Epithelial cell of prostate (primary cell): ENCODE results near the gene PEA15.

Experiments
- DNase-seq: peaks from one replicate; pipeline ENCODE4 v3.0.0-alpha.2; 2011; ENCODE audit warnings: low read depth, low spot score
- H3K27ac ChIP-seq: fragments of 450-650 bp; 2 replicates; pipeline ENCODE4 v1.5.1; 2017; ENCODE audit warnings: mild to moderate bottlenecking

The PEA15 gene

GRCh38 chr1:160228431-160228830 lies 23.2 kb downstream of the PEA15 start:
- DNase-seq, result no peak
- H3K27ac ChIP-seq, result no peak overlapping the region

GRCh38 chr1:160232911-160233310 lies 27.7 kb downstream of the PEA15 start:
- no peak overlapping the region for H3K27ac ChIP-seq
- no peak for DNase-seq

- no peak for DNase-seq
- H3K27ac ChIP-seq, result no peak overlapping the region
Measured at GRCh38 chr1:160236806-160237205, 31.6 kb downstream of the PEA15 start.

GRCh38 chr1:160237558-160237957 lies 32.4 kb downstream of the PEA15 start:
- no peak for DNase-seq
- H3K27ac ChIP-seq, result no peak overlapping the region

- no peak for DNase-seq
- H3K27ac ChIP-seq, result no peak overlapping the region
Measured at GRCh38 chr1:160238408-160238807, 33.2 kb downstream of the PEA15 start.

- no peak for DNase-seq
- no peak overlapping the region for H3K27ac ChIP-seq
Measured at GRCh38 chr1:160239582-160240299, 34.6 kb downstream of the PEA15 start.

GRCh38 chr1:160243767-160244166 lies 38.6 kb downstream of the PEA15 start:
- H3K27ac ChIP-seq, result no peak overlapping the region
- DNase-seq, result no peak

GRCh38 chr1:160244209-160244608 lies 39.0 kb downstream of the PEA15 start:
- H3K27ac ChIP-seq, result no peak overlapping the region
- DNase-seq, result no peak

GRCh38 chr1:160245434-160245833 lies 40.2 kb downstream of the PEA15 start:
- no peak for DNase-seq
- H3K27ac ChIP-seq, result peak overlapping the region; percentile 4

GRCh38 chr1:160247053-160247452 lies 41.9 kb downstream of the PEA15 start:
- H3K27ac ChIP-seq, result no peak overlapping the region
- no peak for DNase-seq

- no peak for DNase-seq
- H3K27ac ChIP-seq, result no peak overlapping the region
Measured at GRCh38 chr1:160251011-160251410, 45.8 kb downstream of the PEA15 start.

- no peak for DNase-seq
- H3K27ac ChIP-seq, result no peak overlapping the region
Measured at GRCh38 chr1:160251687-160252526, 46.7 kb downstream of the PEA15 start.

GRCh38 chr1:160255781-160256300 lies 50.7 kb downstream of the PEA15 start:
- H3K27ac ChIP-seq, result no peak overlapping the region
- DNase-seq, result no peak

- H3K27ac ChIP-seq, result no peak overlapping the region
- DNase-seq, result peak; percentile 52
Measured at GRCh38 chr1:160256396-160257046, 51.3 kb downstream of the PEA15 start.

GRCh38 chr1:160257411-160258015 lies 52.3 kb downstream of the PEA15 start:
- DNase-seq, result no peak
- no peak overlapping the region for H3K27ac ChIP-seq

GRCh38 chr1:160258177-160258798 lies 53.1 kb downstream of the PEA15 start:
- DNase-seq, result no peak
- H3K27ac ChIP-seq, result no peak overlapping the region

- H3K27ac ChIP-seq, result peak overlapping the region; percentile 90
- no peak for DNase-seq
Measured at GRCh38 chr1:160260406-160261382, 55.5 kb downstream of the PEA15 start.

GRCh38 chr1:160261556-160261892 lies 56.3 kb downstream of the PEA15 start:
- peak overlapping the region; percentile 90 for H3K27ac ChIP-seq
- no peak for DNase-seq
